GM12873 (cell line): ENCODE measurements around the gene WDR46.

ENCODE experiments used
- TF ChIP-seq, protein P1 (sequence below): IDR thresholded peaks from 2 replicates; pipeline ENCODE4 v1.5.1; 2012; ENCODE audit warnings: low read depth, mild to moderate bottlenecking, moderate library complexity, low read length, control low read depth; ENCODE audit not compliant: insufficient read depth; ENCODE audit errors: missing control alignments

Gene WDR46

DNA sequence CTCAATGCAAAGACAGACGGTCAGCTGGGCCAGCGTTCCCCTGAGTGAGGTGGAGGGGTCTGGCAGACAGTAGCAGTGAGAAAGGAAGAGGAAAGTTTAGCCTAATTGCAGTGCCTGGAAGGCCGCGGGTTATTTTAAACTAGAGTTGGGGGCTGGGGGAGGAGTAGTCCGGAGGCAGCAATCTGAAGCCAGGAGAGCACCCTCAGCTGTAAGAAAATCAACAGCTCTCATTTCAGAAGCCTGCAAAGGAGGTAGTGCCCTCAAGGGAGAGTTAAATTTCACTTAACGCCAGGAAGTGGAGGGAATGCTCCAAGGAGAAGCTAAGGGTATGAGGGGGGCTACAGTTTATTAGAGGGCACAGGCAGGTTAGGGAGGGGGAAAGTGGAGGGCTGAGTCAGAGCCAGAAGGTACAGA, 53.8 kb downstream of the WDR46 start:
- TF ChIP-seq, protein P1, sequence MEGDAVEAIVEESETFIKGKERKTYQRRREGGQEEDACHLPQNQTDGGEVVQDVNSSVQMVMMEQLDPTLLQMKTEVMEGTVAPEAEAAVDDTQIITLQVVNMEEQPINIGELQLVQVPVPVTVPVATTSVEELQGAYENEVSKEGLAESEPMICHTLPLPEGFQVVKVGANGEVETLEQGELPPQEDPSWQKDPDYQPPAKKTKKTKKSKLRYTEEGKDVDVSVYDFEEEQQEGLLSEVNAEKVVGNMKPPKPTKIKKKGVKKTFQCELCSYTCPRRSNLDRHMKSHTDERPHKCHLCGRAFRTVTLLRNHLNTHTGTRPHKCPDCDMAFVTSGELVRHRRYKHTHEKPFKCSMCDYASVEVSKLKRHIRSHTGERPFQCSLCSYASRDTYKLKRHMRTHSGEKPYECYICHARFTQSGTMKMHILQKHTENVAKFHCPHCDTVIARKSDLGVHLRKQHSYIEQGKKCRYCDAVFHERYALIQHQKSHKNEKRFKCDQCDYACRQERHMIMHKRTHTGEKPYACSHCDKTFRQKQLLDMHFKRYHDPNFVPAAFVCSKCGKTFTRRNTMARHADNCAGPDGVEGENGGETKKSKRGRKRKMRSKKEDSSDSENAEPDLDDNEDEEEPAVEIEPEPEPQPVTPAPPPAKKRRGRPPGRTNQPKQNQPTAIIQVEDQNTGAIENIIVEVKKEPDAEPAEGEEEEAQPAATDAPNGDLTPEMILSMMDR: no peak
